PC-9 (cell line): Measurements from ENCODE around the gene JAML. TPM values are rescaled to one million over a fixed set of nuclear protein-coding genes. Genes with fewer than 3 reads are reported as not detected.
A peak's percentile ranks its signal among the peaks of the same experiment; 100 is the strongest.

ENCODE experiments used
- BruUV-seq: library from RNA; stranded (reverse); fragments of 400-500 nt; replicated peaks from 2 replicates; lab custom pipeline; 2021; lab: Mats Ljungman, UMichigan
- CTCF ChIA-PET: fragments of 300-600 bp; sonication (Branson Sonifier 250); formaldehyde crosslinking; loops from one replicate; lab custom pipeline; 2022; ENCODE audit warnings: antibody characterized with exemption; lab: Charles Lee
- POLR2A ChIA-PET: fragments of 300-600 bp; sonication (Branson Sonifier 250); formaldehyde crosslinking; loops from one replicate; lab custom pipeline; 2022; ENCODE audit warnings: antibody characterized with exemption; ENCODE audit not compliant: unreplicated experiment; lab: Charles Lee
- DNase-seq, 2 experiments: peaks; one replicate each; pipeline versions ENCODE4 v3.0.0 to v3.0.0-alpha.2; 2015 to 2022; ENCODE audit warnings: mixed read lengths in 1 of 2
- H2AFZ ChIP-seq: fragments of 200-600 bp; sonication (generic); 2 replicates; pipeline ENCODE4 v1.8.1; 2017; ENCODE audit warnings: antibody characterized with exemption
- H3F3A ChIP-seq: fragments of 200-600 bp; sonication (generic); 2 replicates; pipeline ENCODE4 v1.8.1; 2017; ENCODE audit warnings: antibody characterized with exemption, mild to moderate bottlenecking, low read depth; ENCODE audit not compliant: insufficient read depth
- H3K27ac ChIP-seq: fragments of 200-600 bp; sonication (generic); 2 replicates; pipeline ENCODE4 v1.6.1; 2016; ENCODE audit warnings: mixed run types
- H3K27me3 ChIP-seq: fragments of 200-600 bp; sonication (generic); 2 replicates; pipeline ENCODE4 v1.6.1; 2016; ENCODE audit warnings: low read depth, mixed run types; ENCODE audit not compliant: insufficient read depth
- H3K36me3 ChIP-seq: fragments of 200-600 bp; sonication (generic); 2 replicates; pipeline ENCODE4 v1.6.1; 2016; ENCODE audit warnings: low read depth, mixed run types
- H3K4me1 ChIP-seq: fragments of 200-600 bp; sonication (generic); replicated peaks from 2 replicates; pipeline ENCODE4 v1.6.1; 2016; ENCODE audit warnings: mixed run types; ENCODE audit not compliant: insufficient read depth
- H3K4me2 ChIP-seq: fragments of 200-600 bp; sonication (generic); 2 replicates; pipeline ENCODE4 v1.6.1; 2017; ENCODE audit warnings: mixed run types
- H3K4me3 ChIP-seq: fragments of 200-600 bp; sonication (generic); 2 replicates; pipeline ENCODE4 v1.6.1; 2016; ENCODE audit warnings: mixed run types
- H3K79me2 ChIP-seq: fragments of 200-600 bp; sonication (generic); 2 replicates; pipeline ENCODE4 v1.6.1; 2017; ENCODE audit warnings: low read depth, mixed run types
- H3K9me2 ChIP-seq: fragments of 200-600 bp; sonication (generic); 2 replicates; pipeline ENCODE4 v1.8.1; 2017; ENCODE audit warnings: mild to moderate bottlenecking; ENCODE audit not compliant: insufficient read depth
- H3K9me3 ChIP-seq: fragments of 200-600 bp; sonication (generic); 2 replicates; pipeline ENCODE4 v1.8.1; 2016; ENCODE audit warnings: low read depth; ENCODE audit not compliant: insufficient read depth
- H4K20me1 ChIP-seq: fragments of 200-600 bp; sonication (generic); 2 replicates; pipeline ENCODE4 v1.8.1; 2017; ENCODE audit not compliant: insufficient read depth
- CTCF ChIP-seq: fragments of 200-600 bp; sonication (generic); conservative IDR thresholded peaks from 2 replicates; pipeline ENCODE4 v1.6.1; 2017; ENCODE audit warnings: mixed run types, antibody characterized with exemption, mild to moderate bottlenecking, moderate library complexity
- EZH2 ChIP-seq: fragments of 200-600 bp; sonication (generic); IDR thresholded peaks from 2 replicates; pipeline ENCODE4 v1.8.0; 2017; ENCODE audit warnings: antibody characterized with exemption, low read depth
- intact Hi-C: fragments of 100-400 bp; cut with micrococcal nuclease; formaldehyde crosslinking; loops from one replicate; pipeline ENCODE4 v1.10.0; 2022; ENCODE audit not compliant: unreplicated experiment
- total RNA-seq: library from RNA; stranded (reverse); gene quantifications from 2 replicates; pipeline ENCODE4 v1.2.3, GENCODE V29; 2021

JAML gene
- total RNA-seq, 1 experiment from 2014 or later: not detected

- Histone ChIP-seq H3K4me3 (no peak overlapping the region), H3F3A (0 out of 2 replicates have a peak, but pooled peaks cover 7% of the 10 kb centered on the region), H3K9me3 (no peaks in the 10 kb centered on the region), H3K79me2 (no peaks in the 10 kb centered on the region), H3K36me3 (no peaks in the 10 kb centered on the region), H3K4me2 (no peak overlapping the region), H3K27ac (no peak overlapping the region), H4K20me1 (no peaks in the 10 kb centered on the region), H3K4me1 (peaks cover 22% of the 10 kb centered on the region), H2AFZ (no peak overlapping the region), H3K27me3 (no peaks in the 10 kb centered on the region), H3K9me2 (no peaks in the 10 kb centered on the region)
- DNase-seq: no peak
- POLR2A ChIA-PET: no interaction called here
- no peak for TF ChIP-seq CTCF
- no peak for TF ChIP-seq EZH2
- CTCF ChIA-PET: interaction anchor here (0.6 kb wide), 1 partner anchor 17 kb away, joined by 3 read pairs; no protein-coding TSS in a partner anchor
- BruUV-seq: no TSS peak
- intact Hi-C loops: no loop called here
Measured at GRCh38 chr11:118215262-118215661, 9.5 kb downstream of the JAML start.

- peaks cover 22% of the 10 kb centered on the region for H3K4me1 ChIP-seq
- no TSS peak for BruUV-seq
Measured at GRCh38 chr11:118214210-118214914, 10.4 kb downstream of the JAML start.

GRCh38 chr11:118213781-118214180 lies 11.0 kb downstream of the JAML start:
- ChIA-PET POLR2A (no interaction called here), CTCF (no interaction called here)
- Histone ChIP-seq H3K79me2 (no peaks in the 10 kb centered on the region), H3K36me3 (no peaks in the 10 kb centered on the region), H3K9me2 (no peaks in the 10 kb centered on the region), H2AFZ (no peak overlapping the region), H3K4me3 (no peak overlapping the region), H3K27me3 (no peaks in the 10 kb centered on the region), H3K4me2 (peak overlapping the region; percentile 22; the same call in 1 of the 2 replicates), H3K4me1 (peaks cover 22% of the 10 kb centered on the region), H3K27ac (no peak overlapping the region), H4K20me1 (no peaks in the 10 kb centered on the region), H3F3A (0 out of 2 replicates have a peak, but pooled peaks cover 7% of the 10 kb centered on the region), H3K9me3 (no peaks in the 10 kb centered on the region)
- no peak for DNase-seq
- no TSS peak for BruUV-seq
- intact Hi-C loops: no loop called here
- TF ChIP-seq EZH2 (no peak), CTCF (no peak)

More at GRCh38 chr11:118214210-118214914, 10.4 kb downstream of the JAML start:
- Histone ChIP-seq H3K4me3 (no peak overlapping the region), H3K4me2 (peak overlapping the region; percentile 22; the same call in 1 of the 2 replicates), H3K27me3 (no peaks in the 10 kb centered on the region), H3F3A (0 out of 2 replicates have a peak, but pooled peaks cover 7% of the 10 kb centered on the region), H3K79me2 (no peaks in the 10 kb centered on the region), H3K27ac (no peak overlapping the region), H3K9me3 (no peaks in the 10 kb centered on the region), H4K20me1 (no peaks in the 10 kb centered on the region), H3K9me2 (no peaks in the 10 kb centered on the region), H2AFZ (no peak overlapping the region), H3K36me3 (no peaks in the 10 kb centered on the region)
- no peak for DNase-seq
- CTCF ChIA-PET: interaction anchor here (0.6 kb wide), 1 partner anchor 45 kb away, joined by 4 read pairs; no protein-coding TSS in a partner anchor
- TF ChIP-seq CTCF: no peak
- no peak for TF ChIP-seq EZH2
- intact Hi-C loops: no loop called here
- POLR2A ChIA-PET: no interaction called here
